Left ventricle myocardium inferior (tissue), 1 donor: ENCODE results near the gene TKTL1. TPM values are rescaled to one million over a fixed set of nuclear protein-coding genes. Genes with fewer than 3 reads are reported as not detected.

Experiments used
- DNase-seq: peaks from one replicate; pipeline ENCODE4 v3.0.0-alpha.2; 2020
- H3K27ac ChIP-seq: fragments of 200-600 bp; replicated peaks from 2 replicates; pipeline ENCODE4 v1.8.0; 2021
- H3K27me3 ChIP-seq: fragments of 200-600 bp; 2 replicates; pipeline ENCODE4 v1.8.0; 2021; ENCODE audit warnings: low read depth
- H3K36me3 ChIP-seq: fragments of 200-600 bp; 2 replicates; pipeline ENCODE4 v1.8.0; 2021
- H3K4me1 ChIP-seq: fragments of 200-600 bp; 2 replicates; pipeline ENCODE4 v1.8.0; 2021
- H3K4me3 ChIP-seq: fragments of 200-600 bp; 2 replicates; pipeline ENCODE4 v1.8.0; 2021; ENCODE audit warnings: mild to moderate bottlenecking, moderate library complexity
- H3K9me3 ChIP-seq: fragments of 200-600 bp; replicated peaks from 2 replicates; pipeline ENCODE4 v1.8.0; 2021
- intact Hi-C: fragments of 100-400 bp; cut with micrococcal nuclease; formaldehyde crosslinking; loops from one replicate; pipeline ENCODE4 v1.11.0; 2022
- total RNA-seq: library from RNA; stranded (reverse); fragmentation: NEBNext Ultra II Directional; extraction: Animal tissue kit (Norgen Biotek cat#: 25700); gene quantifications from one replicate; pipeline ENCODE4 v1.2.1, GENCODE V29; 2021
- TF ChIP-seq, protein P1 (sequence below): fragments of 200-600 bp; IDR thresholded peaks from 2 replicates; pipeline ENCODE4 v1.8.0; 2021; ENCODE audit warnings: antibody characterized with exemption, mild to moderate bottlenecking, borderline replicate concordance
- donor health status: DM: no; HTN: yes; CAD: no; lungs with severe emphysema.

TKTL1 gene
- total RNA-seq, 1 donor from 2014 or later = 11.7 TPM

DNA sequence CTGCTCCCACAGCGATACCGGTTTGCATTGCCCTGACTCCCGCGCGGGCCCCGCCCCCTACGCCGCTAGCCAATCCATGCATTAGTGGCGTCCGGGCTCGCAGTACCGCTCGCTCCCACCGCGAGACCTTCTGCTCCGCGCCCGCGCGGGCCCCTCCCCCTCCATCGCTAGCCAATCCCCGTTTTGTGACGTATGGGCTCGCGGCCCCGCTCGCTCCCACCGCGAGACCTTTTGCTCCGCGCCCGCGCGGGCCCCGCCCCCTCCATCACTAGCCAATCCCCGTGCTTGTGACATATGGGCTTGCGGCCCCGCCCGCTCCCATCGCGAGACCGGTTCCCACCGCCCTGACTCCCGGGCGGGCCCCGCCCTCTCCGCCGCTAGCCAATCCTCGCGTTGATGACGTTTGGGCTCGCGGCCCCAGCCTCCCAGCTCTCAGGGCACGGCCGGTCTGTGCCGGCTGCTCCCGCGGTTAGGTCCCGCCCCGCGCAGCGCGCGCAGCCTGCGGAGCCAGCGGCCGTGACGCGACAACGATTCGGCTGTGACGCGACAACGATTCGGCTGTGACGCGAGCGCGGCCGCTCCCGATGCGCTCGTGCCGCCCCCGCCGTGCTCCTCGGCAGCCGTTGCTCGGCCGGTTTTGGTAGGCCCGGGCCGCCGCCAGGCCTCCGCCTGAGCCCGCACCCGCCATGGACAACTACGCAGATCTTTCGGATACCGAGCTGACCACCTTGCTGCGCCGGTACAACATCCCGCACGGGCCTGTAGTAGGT, 83.4 kb downstream of the TKTL1 start, which contains the start of gene EMD:
EMD (plus strand) TSS at position 497 of the 770 bp plus-strand sequence; CDS start at position 687, 190 bp downstream.
- DNase-seq = peak; percentile 98
- Histone ChIP-seq H3K9me3 (no peaks in the 10 kb centered on the region), H3K4me3 (peak within 1 kb of the TSS; percentile 85), H3K4me1 (peaks cover 28% of the 10 kb centered on the region), H3K27ac (peak within 1 kb of the TSS; percentile 95), H3K36me3 (no peaks in the 10 kb centered on the region), H3K27me3 (no peaks in the 10 kb centered on the region)
- TF ChIP-seq, protein P1, sequence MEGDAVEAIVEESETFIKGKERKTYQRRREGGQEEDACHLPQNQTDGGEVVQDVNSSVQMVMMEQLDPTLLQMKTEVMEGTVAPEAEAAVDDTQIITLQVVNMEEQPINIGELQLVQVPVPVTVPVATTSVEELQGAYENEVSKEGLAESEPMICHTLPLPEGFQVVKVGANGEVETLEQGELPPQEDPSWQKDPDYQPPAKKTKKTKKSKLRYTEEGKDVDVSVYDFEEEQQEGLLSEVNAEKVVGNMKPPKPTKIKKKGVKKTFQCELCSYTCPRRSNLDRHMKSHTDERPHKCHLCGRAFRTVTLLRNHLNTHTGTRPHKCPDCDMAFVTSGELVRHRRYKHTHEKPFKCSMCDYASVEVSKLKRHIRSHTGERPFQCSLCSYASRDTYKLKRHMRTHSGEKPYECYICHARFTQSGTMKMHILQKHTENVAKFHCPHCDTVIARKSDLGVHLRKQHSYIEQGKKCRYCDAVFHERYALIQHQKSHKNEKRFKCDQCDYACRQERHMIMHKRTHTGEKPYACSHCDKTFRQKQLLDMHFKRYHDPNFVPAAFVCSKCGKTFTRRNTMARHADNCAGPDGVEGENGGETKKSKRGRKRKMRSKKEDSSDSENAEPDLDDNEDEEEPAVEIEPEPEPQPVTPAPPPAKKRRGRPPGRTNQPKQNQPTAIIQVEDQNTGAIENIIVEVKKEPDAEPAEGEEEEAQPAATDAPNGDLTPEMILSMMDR = no peak
- intact Hi-C loops = no loop called here

DNA sequence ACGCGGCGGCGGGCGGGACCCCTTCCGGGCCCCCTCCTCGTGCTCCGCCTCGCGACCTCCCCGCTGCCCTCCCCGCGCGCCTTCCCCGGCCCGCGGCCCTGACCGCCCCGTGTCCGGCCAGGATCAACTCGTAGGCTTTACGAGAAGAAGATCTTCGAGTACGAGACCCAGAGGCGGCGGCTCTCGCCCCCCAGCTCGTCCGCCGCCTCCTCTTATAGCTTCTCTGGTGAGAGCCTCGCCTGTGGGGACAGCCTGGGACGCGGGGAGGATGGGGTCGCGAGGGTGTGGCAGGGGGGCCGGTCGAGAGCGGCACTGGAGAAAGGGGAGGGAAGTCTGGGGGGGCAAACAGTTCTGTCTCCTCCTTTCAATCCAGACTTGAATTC, 84.0 kb downstream of the TKTL1 start:
- DNase-seq = peak; percentile 19
- H3K4me1 ChIP-seq = peaks cover 30% of the 10 kb centered on the region
- peak overlapping the region; percentile 95 for H3K27ac ChIP-seq
- no peaks in the 10 kb centered on the region for H3K36me3 ChIP-seq
- TF ChIP-seq, protein P1 = no peak
- H3K4me3 ChIP-seq = peak overlapping the region; percentile 85
- intact Hi-C loops = no loop called here
- no peaks in the 10 kb centered on the region for H3K9me3 ChIP-seq
- no peaks in the 10 kb centered on the region for H3K27me3 ChIP-seq

Other genes with a start within 250 kb of the TKTL1 start
- gene MECP2, start 198.1 kb upstream of the TKTL1 start, total RNA-seq = 28.3 TPM
- not detected for gene OPN1LW, start 151.6 kb upstream of the TKTL1 start, total RNA-seq
- not detected for gene OPN1MW, start 113.2 kb upstream of the TKTL1 start, total RNA-seq
- gene OPN1MW2, start 76.0 kb upstream of the TKTL1 start, total RNA-seq = not detected
- gene OPN1MW3, start 38.2 kb upstream of the TKTL1 start, total RNA-seq = not detected
- gene TEX28, start 671 bp upstream of the TKTL1 start, total RNA-seq = not detected
- gene FLNA, start 78.8 kb downstream of the TKTL1 start, total RNA-seq = 225 TPM
- gene EMD, start 83.5 kb downstream of the TKTL1 start, total RNA-seq = 55.6 TPM
- 1,850 TPM for gene RPL10, start 102.6 kb downstream of the TKTL1 start, total RNA-seq
- 56.3 TPM for gene DNASE1L1, start 113.5 kb downstream of the TKTL1 start, total RNA-seq
- gene TAFAZZIN, start 115.7 kb downstream of the TKTL1 start, total RNA-seq = 39.8 TPM
- 84.1 TPM for gene ATP6AP1, start 132.9 kb downstream of the TKTL1 start, total RNA-seq
- gene GDI1, start 141.4 kb downstream of the TKTL1 start, total RNA-seq = 79.3 TPM
- 41.1 TPM for gene FAM50A, start 148.3 kb downstream of the TKTL1 start, total RNA-seq
- 16.6 TPM for gene PLXNA3, start 162.5 kb downstream of the TKTL1 start, total RNA-seq
- 18.0 TPM for gene LAGE3, start 183.5 kb downstream of the TKTL1 start, total RNA-seq
- 60.2 TPM for gene UBL4A, start 190.8 kb downstream of the TKTL1 start, total RNA-seq
- gene SLC10A3, start 194.8 kb downstream of the TKTL1 start, total RNA-seq = 10.4 TPM
- 52.0 TPM for gene FAM3A, start 220.4 kb downstream of the TKTL1 start, total RNA-seq